HG02981 (cell line): Measurements from ENCODE around the gene MCTP2.

Experiments used
- ATAC-seq: cut with Tn5 transposase; IDR thresholded peaks from one replicate; pipeline ENCODE4 v1.9.1; 2021; ENCODE audit warnings: mild to moderate bottlenecking, moderate library complexity; ENCODE audit not compliant: unreplicated experiment

MCTP2 gene

DNA sequence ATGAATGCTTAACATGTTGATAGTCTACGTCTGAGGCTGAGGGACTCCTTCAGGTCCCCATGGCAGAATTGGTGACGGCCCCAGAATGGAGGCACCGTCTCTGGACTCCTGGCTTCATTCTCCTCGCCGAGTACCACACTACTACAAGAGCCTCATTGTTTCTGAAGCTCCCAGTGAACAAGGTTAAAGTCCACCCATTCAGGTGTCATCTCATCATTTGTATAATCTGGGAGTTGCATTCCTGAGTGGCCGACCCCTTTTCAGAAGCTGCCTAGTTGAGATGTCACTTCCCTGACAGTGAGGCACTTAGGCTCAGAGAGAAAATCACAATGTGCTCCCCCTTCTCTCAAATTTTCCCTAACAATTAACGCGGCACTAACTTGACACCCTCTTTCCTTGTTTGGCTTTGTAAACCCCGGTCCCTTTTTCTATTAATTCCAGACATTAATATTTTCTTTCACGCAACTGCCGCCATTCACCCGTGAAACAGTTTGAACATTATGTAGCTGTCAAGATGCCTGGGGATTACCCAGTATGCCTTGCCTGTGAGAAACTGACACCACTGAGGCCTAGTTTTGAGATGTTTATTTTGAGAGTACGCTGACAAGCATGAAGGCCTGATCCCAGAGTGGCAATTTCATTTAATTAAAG lies 105.6 kb downstream of the MCTP2 start:
- ATAC-seq: no peak

- no peak for ATAC-seq
Measured at GRCh38 chr15:94338243-94338846, 107.0 kb downstream of the MCTP2 start.

DNA sequence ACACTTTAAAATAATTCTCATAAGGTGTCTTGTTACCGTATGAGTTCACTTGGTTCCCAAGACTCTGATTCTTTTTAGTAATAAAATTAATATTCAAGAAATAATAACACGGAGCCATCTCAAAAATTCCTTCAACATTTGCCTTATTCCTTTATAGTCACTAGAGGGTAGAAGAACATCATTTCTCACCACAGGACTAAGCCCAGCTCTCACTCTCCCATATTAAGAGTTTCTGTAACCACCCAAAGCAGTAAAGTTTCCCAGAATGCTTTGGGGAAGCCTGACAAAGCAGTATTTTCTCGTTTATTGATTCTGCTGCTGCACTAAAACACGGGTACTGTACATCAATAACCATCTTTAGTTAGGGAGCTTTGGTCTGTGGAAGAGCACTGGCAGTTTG lies 114.9 kb downstream of the MCTP2 start:
- no peak for ATAC-seq

- ATAC-seq: no peak
Measured at GRCh38 chr15:94348084-94348483, 116.7 kb downstream of the MCTP2 start.

- ATAC-seq: no peak
Measured at GRCh38 chr15:94351031-94351535, 119.7 kb downstream of the MCTP2 start.

DNA sequence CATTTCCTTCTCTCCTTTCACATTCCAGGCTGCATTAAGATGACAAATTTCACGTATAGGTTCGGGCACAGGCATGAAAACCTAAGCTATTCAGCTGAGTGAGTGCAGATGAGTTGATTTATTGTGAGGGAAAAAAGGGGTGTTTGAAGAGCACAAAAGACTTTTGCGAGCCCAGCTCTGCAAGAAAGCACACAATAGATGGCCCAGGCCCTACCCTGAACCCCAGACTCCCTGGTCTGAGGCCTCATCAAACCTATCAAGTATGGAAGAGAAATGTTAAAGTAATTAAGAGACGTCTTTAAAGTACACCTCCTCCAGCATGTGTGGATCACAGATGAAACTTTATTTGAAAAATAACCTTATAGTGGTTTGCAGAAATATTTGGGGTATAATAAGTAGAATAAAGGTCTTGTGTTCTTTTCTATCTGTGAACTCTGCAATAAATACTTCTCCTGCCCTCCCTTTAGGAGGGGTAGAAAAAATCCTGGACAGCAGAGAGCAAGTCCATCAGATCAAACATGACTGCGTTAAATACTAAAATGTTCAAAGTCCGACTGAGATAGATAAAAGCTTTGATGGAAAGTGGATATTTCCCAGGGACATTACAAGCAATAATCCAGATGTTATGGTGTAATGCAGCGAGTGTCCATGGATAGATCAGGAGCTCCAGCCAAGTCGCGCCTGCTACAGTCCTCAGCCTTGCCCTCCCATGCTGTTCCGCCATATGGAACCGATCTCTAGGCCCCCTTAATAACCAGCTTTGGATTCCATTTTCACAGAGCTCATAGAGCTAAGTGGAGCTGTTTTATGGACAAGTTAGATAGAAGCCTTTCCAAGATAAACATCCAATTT lies 121.5 kb downstream of the MCTP2 start:
- no peak for ATAC-seq

DNA sequence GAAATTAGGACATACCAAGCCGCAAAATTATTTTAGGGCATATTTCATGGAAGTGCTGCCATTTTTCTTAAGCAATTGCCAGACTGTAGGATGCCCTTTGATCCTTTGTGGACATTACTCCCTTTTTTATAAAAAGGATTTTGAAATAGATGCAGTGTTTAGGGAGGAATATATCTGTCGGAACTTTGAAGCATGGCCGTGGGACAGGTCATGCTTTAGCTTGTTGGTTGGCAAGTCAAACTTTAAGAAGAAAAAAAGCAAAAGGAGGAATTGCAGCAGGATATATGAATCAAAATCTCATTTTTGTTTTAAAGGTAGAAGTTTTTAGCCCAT lies 122.1 kb downstream of the MCTP2 start:
- no peak for ATAC-seq

GRCh38 chr15:94354655-94355054 lies 123.3 kb downstream of the MCTP2 start:
- no peak for ATAC-seq

DNA sequence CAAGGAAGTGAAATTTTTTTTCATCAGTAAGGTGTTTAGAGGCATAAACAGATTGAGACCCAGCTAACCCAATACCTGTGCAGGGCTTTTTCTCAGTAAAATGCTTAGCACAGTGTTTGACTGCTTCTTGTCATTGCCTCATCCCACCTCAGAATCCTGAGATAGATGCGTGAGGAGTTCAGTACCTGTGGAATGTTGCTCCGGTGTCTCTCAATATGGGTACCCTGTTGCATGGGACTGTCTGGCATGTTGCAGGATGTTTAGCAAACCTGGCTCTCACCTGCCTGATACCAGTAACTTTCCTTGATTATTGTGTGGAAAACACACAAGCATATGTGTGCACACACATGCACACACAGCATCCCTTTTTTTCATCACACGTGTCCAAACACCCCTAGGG lies 128.4 kb downstream of the MCTP2 start:
- no peak for ATAC-seq

DNA sequence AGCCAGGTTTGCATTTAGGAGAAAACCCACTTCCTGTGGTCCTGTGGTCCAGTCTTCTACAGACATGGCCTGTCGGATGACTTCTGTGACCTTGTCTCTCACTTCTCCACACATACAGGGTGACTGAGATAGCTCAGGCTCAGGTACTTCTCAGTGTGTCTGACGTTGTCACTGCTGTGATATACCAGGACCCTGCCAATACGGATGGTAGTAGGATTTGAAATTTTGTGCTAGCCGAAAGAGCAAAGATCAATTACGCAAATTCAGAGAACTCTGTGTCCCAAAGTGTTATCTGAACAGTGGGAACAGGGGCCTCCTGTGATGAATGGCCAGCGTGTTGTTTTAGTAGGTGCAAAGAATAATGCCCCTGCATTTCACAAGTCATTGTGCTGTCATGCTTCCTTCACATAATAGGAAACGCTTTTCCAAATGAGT lies 128.9 kb downstream of the MCTP2 start:
- ATAC-seq: no peak

- no peak for ATAC-seq
Measured at GRCh38 chr15:94362385-94363092, 131.2 kb downstream of the MCTP2 start.

- ATAC-seq: no peak
Measured at GRCh38 chr15:94363382-94363781, 132.0 kb downstream of the MCTP2 start.

DNA sequence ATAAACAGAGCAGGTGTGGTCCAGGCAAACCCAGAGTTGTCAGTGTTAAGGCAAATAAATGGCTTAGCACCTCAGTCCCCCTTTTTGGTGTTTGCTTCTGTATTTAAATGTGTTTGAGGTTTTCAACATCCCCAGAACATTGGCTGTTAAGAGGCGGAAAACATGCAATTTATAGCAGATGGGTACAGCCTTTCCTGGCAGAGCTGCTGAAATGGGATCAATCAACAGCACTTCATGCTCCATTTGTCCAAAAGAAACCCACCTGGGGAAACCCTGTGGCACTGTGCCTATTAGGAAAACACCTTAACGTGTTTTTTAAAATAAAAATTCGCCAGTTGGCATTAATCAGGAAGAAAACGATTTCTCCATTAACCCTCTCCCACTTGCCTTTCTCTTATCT lies 135.4 kb downstream of the MCTP2 start:
- ATAC-seq: no peak

DNA sequence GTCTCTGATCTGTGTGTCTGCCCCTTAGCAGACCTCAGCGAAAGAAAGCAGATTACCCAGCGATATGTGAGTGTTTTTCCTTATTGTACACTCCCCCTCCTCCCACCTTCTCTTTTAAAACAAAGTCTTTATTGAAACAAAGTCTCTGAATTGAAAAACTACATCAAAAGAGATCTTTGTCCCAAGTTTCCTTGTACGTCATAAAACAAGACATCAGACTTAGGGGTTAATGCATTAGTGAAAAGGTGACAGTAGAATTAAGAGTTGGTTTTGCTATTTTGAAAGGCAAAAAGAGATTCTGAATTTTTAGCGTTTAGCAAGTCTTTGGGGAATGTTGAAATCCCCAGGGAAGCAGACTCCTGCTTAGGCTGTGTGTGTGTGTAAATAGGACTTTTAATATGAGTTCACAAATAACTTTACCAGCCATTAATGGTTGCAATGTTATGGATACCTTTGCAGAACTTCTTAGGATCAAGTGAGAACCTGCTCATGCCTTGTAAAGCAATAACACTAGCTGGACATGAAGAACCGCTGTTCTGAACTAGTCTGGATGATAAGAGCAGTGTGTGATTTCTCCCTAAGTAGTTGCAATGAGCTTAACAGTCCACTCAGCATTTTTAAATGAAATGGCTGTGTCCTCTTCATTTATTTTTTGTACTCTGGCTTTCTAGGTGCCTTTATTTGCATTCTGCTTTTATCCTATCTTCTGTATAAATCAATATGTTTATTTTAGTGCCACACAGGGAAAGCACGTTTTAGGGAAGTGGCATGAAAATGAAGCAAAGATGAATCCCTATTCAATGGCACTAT lies 136.6 kb downstream of the MCTP2 start:
- ATAC-seq: no peak

- ATAC-seq: no peak
Measured at GRCh38 chr15:94370206-94370935, 139.0 kb downstream of the MCTP2 start.

DNA sequence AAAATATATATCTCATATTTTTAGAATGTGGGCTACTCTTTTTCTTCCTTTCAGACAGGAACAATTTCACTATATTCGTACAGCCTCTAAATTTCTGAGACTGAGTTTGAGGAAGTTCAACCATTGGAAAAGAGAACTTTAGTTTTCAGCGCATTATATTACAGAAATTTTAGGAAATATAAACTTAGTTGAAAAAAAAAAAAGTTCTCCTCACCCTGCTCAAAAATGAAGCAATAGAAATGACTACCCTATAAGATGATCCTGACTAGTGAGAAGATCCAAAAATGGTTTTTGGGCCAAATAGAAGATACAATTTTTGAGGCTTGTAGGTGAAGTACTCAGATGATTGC lies 139.6 kb downstream of the MCTP2 start:
- no peak for ATAC-seq

- ATAC-seq: no peak
Measured at GRCh38 chr15:94372821-94373220, 141.5 kb downstream of the MCTP2 start.

GRCh38 chr15:94375997-94376396 lies 144.6 kb downstream of the MCTP2 start:
- no peak for ATAC-seq

DNA sequence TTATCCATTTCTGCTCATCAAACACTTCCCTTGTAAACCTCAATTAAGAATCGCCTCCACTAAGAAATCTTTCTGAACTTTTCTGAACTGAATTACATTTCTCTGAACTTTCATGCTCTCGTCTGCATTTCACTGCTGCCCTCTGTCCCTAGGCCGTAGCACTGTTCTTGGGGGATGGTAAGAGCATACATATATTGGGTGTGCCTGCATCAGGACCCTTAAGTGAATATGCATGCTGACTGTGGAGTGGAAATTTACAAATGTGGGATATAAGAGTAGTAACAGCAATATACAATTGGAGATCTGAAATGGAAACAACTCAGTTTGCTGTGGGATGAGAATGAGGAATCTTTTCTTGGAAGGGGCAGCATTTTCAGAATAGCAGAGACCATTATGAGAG lies 148.6 kb downstream of the MCTP2 start:
- ATAC-seq: no peak

GRCh38 chr15:94380798-94381197 lies 149.4 kb downstream of the MCTP2 start:
- ATAC-seq: no peak
